Vagina (tissue), 2 donors: ENCODE measurements around the gene CMTM1.

Experiments used
- POLR2A ChIP-seq, 2 donors: fragments of 450-650 bp; IDR thresholded peaks; one replicate each; pipeline ENCODE4 v1.6.1; 2017; ENCODE audit warnings: antibody characterized with exemption in 2 of 2, mild to moderate bottlenecking in 2 of 2, moderate library complexity in 2 of 2
- POLR2AphosphoS5 ChIP-seq, 2 donors: sonication (generic); formaldehyde crosslinking; IDR thresholded peaks; one replicate each; pipeline ENCODE4 v1.9.0; 2017; ENCODE audit warnings: antibody characterized with exemption in 2 of 2, mild to moderate bottlenecking in 2 of 2, low read depth in 1 of 2; ENCODE audit not compliant: insufficient read depth in 1 of 2
- TF ChIP-seq, protein P1 (sequence below), 3 experiments: fragments of 450-650 bp in 2 of 3; fragments of 200-600 bp in 1 of 3; sonication (generic) in 1 of 3; IDR thresholded peaks; one replicate each; pipeline ENCODE4 v1.5.1; 2017 to 2019; ENCODE audit warnings: antibody characterized with exemption in 3 of 3, mild to moderate bottlenecking in 2 of 3, moderate library complexity in 2 of 3

DNA sequence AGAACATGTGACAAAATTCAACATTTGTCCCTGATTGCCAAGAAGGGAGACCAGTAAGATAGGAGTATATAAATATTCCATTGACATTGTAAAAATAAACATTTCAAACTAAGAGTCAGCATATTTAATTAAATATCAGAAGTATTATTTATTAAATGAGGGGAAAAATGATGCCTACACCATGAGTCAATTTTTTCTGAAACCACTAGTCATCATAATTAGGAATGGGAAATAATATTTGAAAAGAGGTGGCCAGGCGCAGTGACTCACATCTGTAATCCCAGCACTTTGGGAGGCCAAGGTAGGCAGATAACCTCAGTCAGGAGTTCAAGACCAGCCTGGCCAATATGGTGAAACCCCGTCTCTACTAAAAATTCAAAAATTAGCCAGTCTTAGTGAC is 2.1 kb downstream of the CMTM1 start:
- TF ChIP-seq, protein P1, sequence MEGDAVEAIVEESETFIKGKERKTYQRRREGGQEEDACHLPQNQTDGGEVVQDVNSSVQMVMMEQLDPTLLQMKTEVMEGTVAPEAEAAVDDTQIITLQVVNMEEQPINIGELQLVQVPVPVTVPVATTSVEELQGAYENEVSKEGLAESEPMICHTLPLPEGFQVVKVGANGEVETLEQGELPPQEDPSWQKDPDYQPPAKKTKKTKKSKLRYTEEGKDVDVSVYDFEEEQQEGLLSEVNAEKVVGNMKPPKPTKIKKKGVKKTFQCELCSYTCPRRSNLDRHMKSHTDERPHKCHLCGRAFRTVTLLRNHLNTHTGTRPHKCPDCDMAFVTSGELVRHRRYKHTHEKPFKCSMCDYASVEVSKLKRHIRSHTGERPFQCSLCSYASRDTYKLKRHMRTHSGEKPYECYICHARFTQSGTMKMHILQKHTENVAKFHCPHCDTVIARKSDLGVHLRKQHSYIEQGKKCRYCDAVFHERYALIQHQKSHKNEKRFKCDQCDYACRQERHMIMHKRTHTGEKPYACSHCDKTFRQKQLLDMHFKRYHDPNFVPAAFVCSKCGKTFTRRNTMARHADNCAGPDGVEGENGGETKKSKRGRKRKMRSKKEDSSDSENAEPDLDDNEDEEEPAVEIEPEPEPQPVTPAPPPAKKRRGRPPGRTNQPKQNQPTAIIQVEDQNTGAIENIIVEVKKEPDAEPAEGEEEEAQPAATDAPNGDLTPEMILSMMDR (IDR thresholded peaks at IDR 0.05) = no peak
- TF ChIP-seq POLR2AphosphoS5 (IDR thresholded peaks at IDR 0.05; ENCODE audit: insufficient read depth in 1 of 2, low read depth in 1 of 2) (no peak), POLR2A (IDR thresholded peaks at IDR 0.05) (no peak)
